HEK293 (cell line): ENCODE results near the gene PDGFD.

ENCODE experiments used
- CTCF ChIA-PET: fragments of 350-600 bp; formaldehyde crosslinking; extraction: SDS; loops from one replicate; lab custom pipeline; 2021; ENCODE audit warnings: antibody characterized with exemption; lab: Yijun Ruan, JAX
- POLR2A ChIA-PET: fragments of 300-600 bp; formaldehyde crosslinking; extraction: SDS; loops from one replicate; lab custom pipeline; 2020; ENCODE audit warnings: antibody characterized with exemption, inconsistent platforms; lab: Yijun Ruan, JAX
- H3K27ac ChIP-seq: fragments of 200-500 bp; sonication (Bioruptor generic); 2 replicates; pipeline ENCODE4 v1.5.1; 2014; ENCODE audit warnings: low read depth, low read length, control low read depth, inconsistent platforms; ENCODE audit errors: extremely low read depth
- H3K36me3 ChIP-seq, 2 experiments: fragments of 200-500 bp in 1 of 2; sonication (Bioruptor generic) in 1 of 2; 1 replicate in 1 of 2; 2 replicates in 1 of 2; pipeline ENCODE4 v1.5.1; 2014 to 2017; ENCODE audit warnings: inconsistent platforms in 2 of 2, low read length in 2 of 2; ENCODE audit not compliant: control insufficient read depth in 2 of 2, insufficient read depth in 1 of 2
- H3K4me1 ChIP-seq: fragments of 200-500 bp; sonication (Bioruptor generic); 2 replicates; pipeline ENCODE4 v1.5.1; 2014; ENCODE audit warnings: mild to moderate bottlenecking, low read length, inconsistent platforms; ENCODE audit not compliant: control insufficient read depth, insufficient read depth
- H3K4me3 ChIP-seq: 2 replicates; pipeline ENCODE4 v1.5.1; 2011; ENCODE audit warnings: low read depth, mild to moderate bottlenecking, control low read depth, low read length, moderate library complexity
- H3K9me3 ChIP-seq: fragments of 200-500 bp; sonication (Bioruptor generic); 2 replicates; pipeline ENCODE4 v1.5.1; 2014; ENCODE audit warnings: low read depth, low read length, inconsistent platforms; ENCODE audit not compliant: control insufficient read depth, insufficient read depth
- KLF7 ChIP-seq: fragments of 450-650 bp; formaldehyde crosslinking; IDR thresholded peaks from 2 replicates; pipeline ENCODE4 v1.5.1; 2016; ENCODE audit warnings: missing biosample characterization, missing genetic modification characterization, borderline replicate concordance
- OVOL3 ChIP-seq: fragments of 450-650 bp; formaldehyde crosslinking; IDR thresholded peaks from 2 replicates; pipeline ENCODE4 v1.5.1; 2016; ENCODE audit warnings: missing biosample characterization, missing genetic modification characterization
- ZBTB8A ChIP-seq: fragments of 450-650 bp; formaldehyde crosslinking; IDR thresholded peaks from 2 replicates; pipeline ENCODE4 v1.5.1; 2016; ENCODE audit warnings: missing biosample characterization, missing genetic modification characterization
- ZNF184 ChIP-seq: fragments of 450-650 bp; IDR thresholded peaks from 2 replicates; pipeline ENCODE4 v1.5.1; 2018; ENCODE audit warnings: missing biosample characterization, mild to moderate bottlenecking, missing genetic modification characterization
- ZNF24 ChIP-seq: fragments of 450-650 bp; formaldehyde crosslinking; IDR thresholded peaks from 2 replicates; pipeline ENCODE4 v1.5.1; 2016; ENCODE audit warnings: missing biosample characterization, missing genetic modification characterization
- ZNF248 ChIP-seq: fragments of 450-650 bp; formaldehyde crosslinking; IDR thresholded peaks from 2 replicates; pipeline ENCODE4 v1.5.1; 2017; ENCODE audit warnings: missing biosample characterization, missing genetic modification characterization
- ZNF350 ChIP-seq: fragments of 450-650 bp; formaldehyde crosslinking; IDR thresholded peaks from 2 replicates; pipeline ENCODE4 v1.5.0; 2017; ENCODE audit warnings: missing biosample characterization, mild to moderate bottlenecking, missing genetic modification characterization
- ZNF596 ChIP-seq: fragments of 450-650 bp; IDR thresholded peaks from 2 replicates; pipeline ENCODE4 v1.5.0; 2018; ENCODE audit warnings: missing biosample characterization, mild to moderate bottlenecking, missing genetic modification characterization, moderate library complexity
- ZNF792 ChIP-seq: fragments of 450-650 bp; formaldehyde crosslinking; IDR thresholded peaks from 2 replicates; pipeline ENCODE4 v1.5.1; 2016; ENCODE audit warnings: missing biosample characterization, missing genetic modification characterization
- ZSCAN23 ChIP-seq: fragments of 450-650 bp; formaldehyde crosslinking; IDR thresholded peaks from 2 replicates; pipeline ENCODE4 v1.5.1; 2016; ENCODE audit warnings: missing biosample characterization, missing genetic modification characterization
- TF ChIP-seq, protein P1 (sequence below): fragments of 450-650 bp; formaldehyde crosslinking; IDR thresholded peaks from 2 replicates; pipeline ENCODE4 v1.5.1; 2016; ENCODE audit warnings: missing biosample characterization, missing genetic modification characterization
- TF ChIP-seq, protein P2 (sequence below): fragments of 450-650 bp; formaldehyde crosslinking; IDR thresholded peaks from 2 replicates; pipeline ENCODE4 v1.5.1; 2016; ENCODE audit warnings: missing biosample characterization, missing genetic modification characterization, borderline replicate concordance
- TF ChIP-seq, protein P3 (sequence below): fragments of 450-650 bp; formaldehyde crosslinking; IDR thresholded peaks from 2 replicates; pipeline ENCODE4 v1.5.1; 2017; ENCODE audit warnings: missing biosample characterization, missing genetic modification characterization
- TF ChIP-seq, protein P4 (sequence below): fragments of 450-650 bp; formaldehyde crosslinking; IDR thresholded peaks from 2 replicates; pipeline ENCODE4 v1.5.1; 2016; ENCODE audit warnings: missing biosample characterization, missing genetic modification characterization

Gene PDGFD

DNA sequence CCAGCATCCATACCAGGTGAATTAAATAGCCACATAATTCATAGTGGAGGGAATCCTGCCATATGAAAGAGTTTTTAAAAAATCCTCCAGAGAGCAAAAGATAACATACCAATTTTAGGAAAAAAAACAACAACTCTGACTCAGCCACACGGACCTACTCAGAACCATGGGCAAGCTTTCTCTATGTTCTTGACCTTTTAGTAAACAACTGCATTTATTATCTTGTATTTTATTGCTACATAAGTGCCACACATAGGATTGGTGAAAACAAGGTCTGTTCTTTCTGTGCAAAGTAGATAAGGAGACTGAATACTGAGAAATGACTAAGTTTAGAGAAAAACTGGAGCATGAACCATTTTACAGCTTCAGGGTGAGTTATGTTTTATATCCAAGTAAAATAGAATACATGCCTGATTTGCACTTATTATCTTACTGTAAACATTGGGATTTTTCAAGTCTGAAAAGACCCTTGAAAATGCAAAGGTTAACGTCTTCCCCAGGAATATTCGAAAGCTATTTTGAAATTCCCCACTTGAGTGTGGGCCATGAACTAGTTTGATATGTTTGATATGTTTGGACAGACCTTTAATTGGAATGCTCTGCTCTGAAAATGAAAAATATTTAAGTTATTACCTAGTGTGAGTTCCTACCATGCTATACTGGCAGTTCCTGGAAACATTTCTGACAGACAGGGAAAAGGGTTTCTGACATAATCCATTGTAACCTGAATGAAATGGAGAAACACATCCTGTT is 217.0 kb downstream of the PDGFD start:
- H3K36me3 ChIP-seq: no peaks in the 10 kb centered on the region
- H3K27ac ChIP-seq: no peak overlapping the region
- no peak overlapping the region for H3K4me3 ChIP-seq
- ChIA-PET CTCF (interaction anchor here (0.8 kb wide), 1 partner anchor 265 kb away, joined by 3 read pairs; no protein-coding TSS in a partner anchor), POLR2A (no interaction called here)
- TF ChIP-seq ZNF792 (tag by site-specific recombination): no peak
- TF ChIP-seq KLF7: no peak
- TF ChIP-seq, protein P1, sequence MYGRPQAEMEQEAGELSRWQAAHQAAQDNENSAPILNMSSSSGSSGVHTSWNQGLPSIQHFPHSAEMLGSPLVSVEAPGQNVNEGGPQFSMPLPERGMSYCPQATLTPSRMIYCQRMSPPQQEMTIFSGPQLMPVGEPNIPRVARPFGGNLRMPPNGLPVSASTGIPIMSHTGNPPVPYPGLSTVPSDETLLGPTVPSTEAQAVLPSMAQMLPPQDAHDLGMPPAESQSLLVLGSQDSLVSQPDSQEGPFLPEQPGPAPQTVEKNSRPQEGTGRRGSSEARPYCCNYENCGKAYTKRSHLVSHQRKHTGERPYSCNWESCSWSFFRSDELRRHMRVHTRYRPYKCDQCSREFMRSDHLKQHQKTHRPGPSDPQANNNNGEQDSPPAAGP (tag by site-specific recombination): no peak
- no peak for TF ChIP-seq ZBTB8A (tag by site-specific recombination)
- TF ChIP-seq OVOL3 (tag by site-specific recombination): no peak
- TF ChIP-seq ZNF248: no peak
- TF ChIP-seq, protein P2, sequence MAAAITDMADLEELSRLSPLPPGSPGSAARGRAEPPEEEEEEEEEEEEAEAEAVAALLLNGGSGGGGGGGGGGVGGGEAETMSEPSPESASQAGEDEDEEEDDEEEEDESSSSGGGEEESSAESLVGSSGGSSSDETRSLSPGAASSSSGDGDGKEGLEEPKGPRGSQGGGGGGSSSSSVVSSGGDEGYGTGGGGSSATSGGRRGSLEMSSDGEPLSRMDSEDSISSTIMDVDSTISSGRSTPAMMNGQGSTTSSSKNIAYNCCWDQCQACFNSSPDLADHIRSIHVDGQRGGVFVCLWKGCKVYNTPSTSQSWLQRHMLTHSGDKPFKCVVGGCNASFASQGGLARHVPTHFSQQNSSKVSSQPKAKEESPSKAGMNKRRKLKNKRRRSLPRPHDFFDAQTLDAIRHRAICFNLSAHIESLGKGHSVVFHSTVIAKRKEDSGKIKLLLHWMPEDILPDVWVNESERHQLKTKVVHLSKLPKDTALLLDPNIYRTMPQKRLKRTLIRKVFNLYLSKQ (tag by site-specific recombination): no peak
- no peaks in the 10 kb centered on the region for H3K9me3 ChIP-seq
- no peaks in the 10 kb centered on the region for H3K4me1 ChIP-seq

DNA sequence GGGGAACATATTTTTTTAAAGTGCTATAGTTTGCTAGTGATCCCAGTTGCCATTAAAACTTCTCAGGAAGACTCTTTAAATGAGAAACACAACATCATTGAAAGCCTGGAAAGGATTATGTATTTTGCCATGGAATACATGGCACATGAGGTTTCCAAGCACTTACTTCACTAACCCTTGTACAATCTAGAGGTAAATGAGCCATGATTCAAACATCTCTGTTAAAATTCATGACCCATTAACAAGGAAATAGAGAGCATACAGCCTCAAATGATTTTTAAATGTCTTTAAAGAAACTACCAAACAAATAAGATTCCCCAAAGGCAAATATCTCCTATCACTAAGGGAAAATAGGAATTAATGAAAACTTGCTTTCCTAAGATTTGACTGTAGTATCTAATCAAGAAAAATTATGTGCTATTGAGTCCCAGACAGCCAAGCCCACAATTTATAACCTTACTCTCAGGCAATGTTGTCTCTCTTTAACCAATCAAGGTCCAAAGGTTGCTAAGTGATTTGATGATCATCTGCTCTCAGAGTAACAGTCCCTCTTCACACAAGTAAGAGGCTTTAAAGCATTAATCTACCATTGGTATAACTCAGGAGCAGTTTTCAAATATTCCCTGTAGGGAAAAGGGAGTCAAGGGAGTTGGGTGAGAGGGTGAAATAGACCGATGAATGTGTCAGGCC is 219.6 kb downstream of the PDGFD start:
- POLR2A ChIA-PET: no interaction called here
- CTCF ChIA-PET: interaction anchor here (0.6 kb wide), 1 partner anchor 463 kb away, joined by 3 read pairs; no protein-coding TSS in a partner anchor
- Histone ChIP-seq H3K27ac (no peak overlapping the region), H3K9me3 (no peaks in the 10 kb centered on the region), H3K36me3 (no peaks in the 10 kb centered on the region), H3K4me1 (no peaks in the 10 kb centered on the region), H3K4me3 (no peak overlapping the region)
- no peak for TF ChIP-seq ZNF184 (tag by site-specific recombination)
- TF ChIP-seq ZNF350: no peak
- TF ChIP-seq, protein P3, sequence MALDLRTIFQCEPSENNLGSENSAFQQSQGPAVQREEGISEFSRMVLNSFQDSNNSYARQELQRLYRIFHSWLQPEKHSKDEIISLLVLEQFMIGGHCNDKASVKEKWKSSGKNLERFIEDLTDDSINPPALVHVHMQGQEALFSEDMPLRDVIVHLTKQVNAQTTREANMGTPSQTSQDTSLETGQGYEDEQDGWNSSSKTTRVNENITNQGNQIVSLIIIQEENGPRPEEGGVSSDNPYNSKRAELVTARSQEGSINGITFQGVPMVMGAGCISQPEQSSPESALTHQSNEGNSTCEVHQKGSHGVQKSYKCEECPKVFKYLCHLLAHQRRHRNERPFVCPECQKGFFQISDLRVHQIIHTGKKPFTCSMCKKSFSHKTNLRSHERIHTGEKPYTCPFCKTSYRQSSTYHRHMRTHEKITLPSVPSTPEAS: no peak
- TF ChIP-seq ZNF596 (tag by site-specific recombination): no peak
- no peak for TF ChIP-seq ZSCAN23
- TF ChIP-seq, protein P4, sequence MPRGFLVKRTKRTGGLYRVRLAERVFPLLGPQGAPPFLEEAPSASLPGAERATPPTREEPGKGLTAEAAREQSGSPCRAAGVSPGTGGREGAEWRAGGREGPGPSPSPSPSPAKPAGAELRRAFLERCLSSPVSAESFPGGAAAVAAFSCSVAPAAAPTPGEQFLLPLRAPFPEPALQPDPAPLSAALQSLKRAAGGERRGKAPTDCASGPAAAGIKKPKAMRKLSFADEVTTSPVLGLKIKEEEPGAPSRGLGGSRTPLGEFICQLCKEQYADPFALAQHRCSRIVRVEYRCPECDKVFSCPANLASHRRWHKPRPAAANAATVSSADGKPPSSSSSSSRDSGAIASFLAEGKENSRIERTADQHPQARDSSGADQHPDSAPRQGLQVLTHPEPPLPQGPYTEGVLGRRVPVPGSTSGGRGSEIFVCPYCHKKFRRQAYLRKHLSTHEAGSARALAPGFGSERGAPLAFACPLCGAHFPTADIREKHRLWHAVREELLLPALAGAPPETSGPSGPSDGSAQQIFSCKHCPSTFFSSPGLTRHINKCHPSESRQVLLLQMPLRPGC (tag by site-specific recombination): no peak

DNA sequence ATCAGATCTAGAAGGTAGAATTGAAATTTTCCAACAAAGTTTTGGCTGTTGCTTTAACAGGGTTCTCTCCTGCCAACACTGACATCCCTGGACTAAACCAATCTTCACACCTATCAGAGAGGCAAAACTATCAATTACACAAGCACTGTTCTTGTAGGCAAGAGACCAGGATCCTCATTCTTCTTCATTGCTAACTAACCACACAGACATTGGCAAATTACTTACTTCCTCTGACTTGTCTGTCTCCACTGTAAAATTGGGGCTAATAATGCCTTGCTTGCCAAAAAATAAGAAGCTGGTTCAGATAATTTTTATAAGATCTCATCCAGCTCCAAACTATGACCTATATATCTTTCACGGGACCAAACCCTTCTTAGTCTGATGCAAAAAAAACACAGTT is 221.3 kb downstream of the PDGFD start:
- H3K9me3 ChIP-seq: no peaks in the 10 kb centered on the region
- H3K4me3 ChIP-seq: no peak overlapping the region
- CTCF ChIA-PET: no interaction called here
- no peaks in the 10 kb centered on the region for H3K4me1 ChIP-seq
- no peak overlapping the region for H3K27ac ChIP-seq
- no peaks in the 10 kb centered on the region for H3K36me3 ChIP-seq
- POLR2A ChIA-PET: no interaction called here
- TF ChIP-seq ZNF24: no peak
